Measurements from ENCODE around the gene CSNK1A1.
"Not testable (repeated sequence)": the region's sequence is repeated elsewhere in the genome, so short reads cannot be mapped to it uniquely, and the experiment has no call there.

CSNK1A1 gene

GRCh38 chr5:149532413-149532812 is 18.8 kb downstream of the CSNK1A1 start:
- no peak for DNase-seq (ENCODE audit: low read depth in 1 of 2, low spot score in 1 of 2)

GRCh38 chr5:149529463-149529862 is 21.8 kb downstream of the CSNK1A1 start:
- DNase-seq (ENCODE audit: low read depth in 1 of 2, low spot score in 1 of 2): no peak

- DNase-seq (ENCODE audit: low read depth in 1 of 2, low spot score in 1 of 2): no peak
These were observed 22.8 kb downstream of the CSNK1A1 start for GRCh38 chr5:149528281-149529060.

GRCh38 chr5:149526845-149527590 is 24.2 kb downstream of the CSNK1A1 start:
- no peak for DNase-seq (ENCODE audit: low read depth in 1 of 2, low spot score in 1 of 2)

DNA sequence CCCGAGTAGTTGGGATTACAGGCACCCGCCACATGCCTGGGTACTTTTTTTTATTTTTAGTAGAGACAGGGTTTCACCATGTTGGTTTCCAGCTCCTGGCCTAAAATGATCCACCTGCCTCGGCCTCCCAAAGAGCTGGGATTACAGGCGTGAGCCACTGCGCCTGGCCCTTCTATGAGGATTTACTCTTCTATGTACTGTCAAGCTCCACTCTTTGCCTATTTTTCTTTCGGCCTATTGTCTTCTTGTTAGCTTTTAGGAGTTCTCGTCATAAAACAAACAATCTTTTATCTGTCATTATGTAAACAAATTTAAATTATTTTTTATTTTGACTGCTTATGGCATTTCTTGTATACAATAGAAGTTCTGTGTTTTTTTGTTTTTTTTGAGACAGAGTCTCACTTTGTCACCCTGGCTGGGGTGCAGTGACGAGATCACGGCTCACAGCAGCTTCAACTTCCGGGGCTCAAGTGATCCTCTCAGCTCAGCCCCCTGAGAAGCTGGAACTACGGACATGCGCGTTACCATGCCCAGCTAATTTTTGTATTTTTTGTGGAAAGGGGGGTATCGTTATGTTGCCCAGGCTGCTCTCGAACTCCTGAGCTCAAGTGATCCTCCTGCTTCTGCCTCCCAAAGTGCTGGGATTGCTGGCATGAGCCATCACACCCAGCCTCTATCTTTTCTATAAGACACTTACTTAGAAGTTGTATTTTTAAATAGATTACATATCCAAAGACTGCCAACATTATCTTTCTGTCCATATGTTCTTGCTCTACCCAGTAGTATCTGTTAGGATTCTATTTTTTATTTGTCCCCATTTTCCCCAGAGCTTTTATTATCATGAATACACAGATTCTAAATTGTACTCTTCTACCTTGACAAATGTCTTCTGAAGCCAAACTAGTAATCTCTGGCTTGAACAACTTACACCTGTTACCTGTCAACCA is 29.2 kb downstream of the CSNK1A1 start:
- DNase-seq (ENCODE audit: low read depth in 1 of 2, low spot score in 1 of 2): no peak

DNA sequence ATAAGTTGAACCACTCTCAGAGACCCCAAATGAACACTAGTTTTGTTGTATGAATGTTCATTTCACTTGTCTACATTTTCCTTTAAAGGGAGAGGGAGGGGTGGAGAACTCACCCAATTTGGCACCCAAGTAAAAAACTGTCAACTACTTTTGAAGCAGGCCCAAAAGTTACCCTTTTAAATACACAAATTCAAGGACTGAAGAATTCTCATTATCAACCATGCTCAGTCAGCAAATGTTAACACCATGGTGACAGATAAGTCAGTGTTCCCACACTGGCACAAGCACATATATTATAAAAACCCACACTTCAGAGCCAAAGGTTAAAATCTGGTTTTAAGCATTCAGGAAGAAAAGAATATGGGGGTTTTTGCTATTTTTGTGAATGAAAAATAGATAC is 31.6 kb downstream of the CSNK1A1 start:
- no peak for DNase-seq (ENCODE audit: low read depth in 1 of 2, low spot score in 1 of 2)

DNA sequence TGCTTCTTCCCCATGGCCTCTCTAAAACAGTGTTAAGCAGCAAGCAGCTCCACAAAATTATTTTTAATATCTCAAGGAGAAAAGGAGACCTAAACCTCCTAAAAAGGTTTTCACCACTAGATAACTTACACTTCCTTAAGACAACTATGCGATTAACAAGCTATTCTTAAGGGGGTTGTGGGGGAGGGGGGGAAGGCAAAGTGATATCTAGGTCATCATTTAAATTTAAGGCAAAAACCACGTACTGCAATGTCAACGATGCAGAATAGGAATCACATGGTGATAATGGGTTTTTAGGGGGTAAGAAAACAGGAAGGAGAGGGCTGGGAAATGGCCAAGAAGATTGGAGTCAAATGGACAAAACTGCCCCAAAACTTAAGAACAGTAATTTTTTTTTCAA is 32.6 kb downstream of the CSNK1A1 start:
- DNase-seq (ENCODE audit: low read depth in 1 of 2, low spot score in 1 of 2): no peak

DNA sequence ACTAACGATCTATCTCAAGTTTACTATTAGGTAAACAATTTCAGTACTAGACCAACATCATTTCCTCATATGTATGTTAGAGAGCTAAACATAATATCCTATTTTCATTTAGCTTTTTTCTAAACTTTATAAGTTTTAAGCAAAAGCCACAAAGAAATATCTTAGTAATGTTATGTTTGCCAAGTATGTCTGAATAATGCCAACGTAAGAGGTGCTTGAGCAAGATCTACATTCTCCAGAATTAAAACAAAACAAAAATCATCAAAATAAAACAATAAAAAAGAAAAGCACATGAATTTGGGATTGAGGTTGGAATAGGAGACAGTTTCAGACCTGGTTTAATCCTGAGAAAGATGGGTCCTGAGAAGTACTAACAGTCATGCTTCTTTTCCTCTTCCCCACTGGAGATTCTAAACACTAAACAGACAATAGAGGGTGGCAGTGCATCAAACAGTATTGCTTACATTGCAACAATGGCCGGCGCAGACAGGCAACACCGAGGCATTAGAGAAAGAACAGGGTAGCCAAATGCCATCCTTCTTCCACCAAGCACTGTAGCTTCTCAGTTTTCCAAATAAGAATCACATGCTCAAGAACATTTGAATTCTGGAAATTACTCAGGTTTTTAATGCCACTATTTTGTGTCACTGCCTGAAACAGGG is 33.6 kb downstream of the CSNK1A1 start:
- no peak for DNase-seq (ENCODE audit: low read depth in 1 of 2, low spot score in 1 of 2)

GRCh38 chr5:149514512-149514911 is 36.7 kb downstream of the CSNK1A1 start:
- DNase-seq (ENCODE audit: low read depth in 1 of 2, low spot score in 1 of 2): no peak

DNA sequence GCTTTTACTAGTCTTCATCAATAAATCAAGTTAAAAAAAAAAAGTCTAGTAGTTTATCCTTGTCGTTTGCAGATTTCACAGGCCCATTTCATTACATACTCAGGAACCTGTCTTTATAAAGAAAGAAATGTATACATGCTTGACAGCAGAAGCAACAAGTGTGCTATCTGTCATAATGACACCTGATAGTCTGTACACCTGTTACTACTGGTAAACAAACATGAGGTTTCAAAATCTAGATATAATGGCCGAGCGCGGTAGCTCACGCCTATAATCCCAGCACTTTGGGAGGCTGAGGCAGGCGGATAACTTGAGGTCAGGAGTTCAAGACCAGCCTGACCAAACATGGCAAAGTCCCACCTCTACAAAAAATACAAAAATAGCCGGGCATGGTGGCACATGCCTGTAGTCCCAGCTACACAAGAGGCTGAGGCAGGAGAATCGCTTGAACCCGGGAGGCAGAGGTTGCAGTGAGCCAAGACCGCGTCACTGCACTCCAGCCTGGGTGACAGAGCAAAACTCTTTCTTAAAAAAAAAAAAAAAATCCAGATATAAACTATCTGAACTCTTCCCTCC is 37.8 kb downstream of the CSNK1A1 start:
- DNase-seq (ENCODE audit: low read depth in 1 of 2, low spot score in 1 of 2): not testable (repeated sequence)

DNA sequence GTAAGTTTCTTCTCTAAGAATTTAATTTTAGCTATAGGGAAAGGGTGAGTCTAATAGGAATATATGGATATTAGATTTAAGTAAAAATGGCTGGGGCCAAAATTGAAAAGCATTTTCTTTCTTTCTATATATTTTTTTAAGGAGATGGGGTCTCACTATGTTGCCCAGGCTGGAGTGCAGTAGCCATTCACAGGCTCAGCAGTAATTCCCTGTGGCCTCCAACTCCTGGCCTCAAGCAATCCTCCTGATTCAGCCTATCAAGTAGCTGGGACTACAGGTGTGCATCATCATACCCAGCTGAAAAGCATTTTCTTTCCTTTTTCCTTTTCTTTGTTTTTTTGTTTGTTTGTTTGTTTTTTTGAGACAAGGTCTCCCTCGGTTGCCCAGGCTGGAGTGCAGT is 41.1 kb downstream of the CSNK1A1 start:
- DNase-seq (ENCODE audit: low read depth in 1 of 2, low spot score in 1 of 2): no peak

- DNase-seq (ENCODE audit: low read depth in 1 of 2, low spot score in 1 of 2): no peak
These were observed 46.6 kb downstream of the CSNK1A1 start for GRCh38 chr5:149504677-149505076.

GRCh38 chr5:149503006-149503405 is 48.2 kb downstream of the CSNK1A1 start:
- no peak for DNase-seq (ENCODE audit: low read depth in 1 of 2, low spot score in 1 of 2)

GRCh38 chr5:149500922-149501582 is 50.2 kb downstream of the CSNK1A1 start:
- DNase-seq (ENCODE audit: low read depth in 1 of 2, low spot score in 1 of 2): no peak

- DNase-seq (ENCODE audit: low read depth in 1 of 2, low spot score in 1 of 2): no peak
These were observed 52.4 kb downstream of the CSNK1A1 start for GRCh38 chr5:149498724-149499336.

- no peak for DNase-seq (ENCODE audit: low read depth in 1 of 2, low spot score in 1 of 2)
These were observed 53.9 kb downstream of the CSNK1A1 start for GRCh38 chr5:149497357-149497756.

DNA sequence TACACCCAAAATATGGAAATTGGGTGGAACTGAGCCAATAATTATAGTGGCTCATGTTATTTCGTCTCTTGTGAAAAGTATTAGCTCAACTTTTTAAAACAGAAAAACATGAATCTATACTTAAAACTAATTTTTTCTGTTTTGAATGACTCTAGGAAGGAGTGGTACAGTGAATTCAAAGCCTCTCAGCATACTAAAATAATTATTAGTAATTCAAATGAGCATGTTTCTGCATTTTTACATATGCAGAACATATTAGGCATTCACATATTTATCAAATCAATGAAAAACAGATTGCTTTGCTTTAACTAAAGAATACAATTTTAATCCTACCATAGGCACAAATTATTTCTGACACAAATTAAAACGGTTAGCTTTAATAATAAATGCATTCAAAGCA is 54.3 kb downstream of the CSNK1A1 start:
- DNase-seq (ENCODE audit: low read depth in 1 of 2, low spot score in 1 of 2): no peak

GRCh38 chr5:149496166-149496565 is 55.1 kb downstream of the CSNK1A1 start:
- DNase-seq (ENCODE audit: low read depth in 1 of 2, low spot score in 1 of 2): no peak

- DNase-seq (ENCODE audit: low read depth in 1 of 2, low spot score in 1 of 2): no peak
These were observed 55.6 kb downstream of the CSNK1A1 start for GRCh38 chr5:149495673-149496072.

DNA sequence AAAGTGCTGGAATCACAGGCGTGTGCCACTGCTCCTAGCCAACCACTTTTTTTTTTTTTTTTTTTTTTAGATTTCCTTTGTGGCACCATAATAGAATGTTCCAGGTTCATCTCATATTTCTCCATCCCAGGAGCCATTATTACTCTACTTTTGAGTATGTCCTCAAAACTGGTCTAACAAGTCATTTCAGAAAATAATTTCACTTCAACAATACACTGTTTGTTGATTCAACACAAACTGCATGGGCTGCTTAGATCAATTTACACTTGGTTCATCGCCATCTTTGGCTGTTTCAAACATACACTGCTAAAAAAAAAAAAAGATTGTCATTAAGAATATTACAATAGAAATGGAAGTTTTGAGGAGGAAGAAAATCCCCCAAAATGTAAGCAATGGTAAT is 57.9 kb downstream of the CSNK1A1 start:
- DNase-seq (ENCODE audit: low read depth in 1 of 2, low spot score in 1 of 2): no peak
